GM19193 (cell line): ENCODE measurements around the gene KRTAP5-1.

Experiments
- POLR2A ChIP-seq: IDR thresholded peaks from 4 replicates; pipeline ENCODE4 v1.6.1; 2011; ENCODE audit not compliant: insufficient read depth, insufficient read length; ENCODE audit errors: extremely low read depth

KRTAP5-1 gene

DNA sequence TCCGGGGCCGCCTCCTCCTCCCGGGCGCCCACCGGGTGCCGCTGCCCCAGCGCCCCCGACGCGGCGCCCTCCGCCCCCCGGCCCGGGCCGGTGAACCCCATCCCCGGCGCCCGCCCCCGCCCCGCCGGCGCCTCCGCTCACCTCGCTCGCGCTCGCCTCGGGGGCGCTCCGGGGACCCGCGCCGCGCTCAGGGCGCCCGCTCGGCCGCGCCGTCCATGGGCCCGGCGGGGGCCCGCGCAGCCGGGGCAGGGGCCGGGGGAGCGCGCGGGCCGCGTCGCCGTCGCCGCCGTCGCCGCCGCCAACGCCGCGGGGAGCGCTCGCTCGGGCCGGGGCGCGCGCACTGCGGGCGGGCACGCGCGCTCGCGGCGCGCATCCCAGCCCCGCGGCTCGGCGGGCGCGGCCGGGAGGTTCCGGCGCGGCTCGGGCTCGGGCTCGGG lies 13.3 kb downstream of the KRTAP5-1 start:
- no peak for TF ChIP-seq POLR2A

DNA sequence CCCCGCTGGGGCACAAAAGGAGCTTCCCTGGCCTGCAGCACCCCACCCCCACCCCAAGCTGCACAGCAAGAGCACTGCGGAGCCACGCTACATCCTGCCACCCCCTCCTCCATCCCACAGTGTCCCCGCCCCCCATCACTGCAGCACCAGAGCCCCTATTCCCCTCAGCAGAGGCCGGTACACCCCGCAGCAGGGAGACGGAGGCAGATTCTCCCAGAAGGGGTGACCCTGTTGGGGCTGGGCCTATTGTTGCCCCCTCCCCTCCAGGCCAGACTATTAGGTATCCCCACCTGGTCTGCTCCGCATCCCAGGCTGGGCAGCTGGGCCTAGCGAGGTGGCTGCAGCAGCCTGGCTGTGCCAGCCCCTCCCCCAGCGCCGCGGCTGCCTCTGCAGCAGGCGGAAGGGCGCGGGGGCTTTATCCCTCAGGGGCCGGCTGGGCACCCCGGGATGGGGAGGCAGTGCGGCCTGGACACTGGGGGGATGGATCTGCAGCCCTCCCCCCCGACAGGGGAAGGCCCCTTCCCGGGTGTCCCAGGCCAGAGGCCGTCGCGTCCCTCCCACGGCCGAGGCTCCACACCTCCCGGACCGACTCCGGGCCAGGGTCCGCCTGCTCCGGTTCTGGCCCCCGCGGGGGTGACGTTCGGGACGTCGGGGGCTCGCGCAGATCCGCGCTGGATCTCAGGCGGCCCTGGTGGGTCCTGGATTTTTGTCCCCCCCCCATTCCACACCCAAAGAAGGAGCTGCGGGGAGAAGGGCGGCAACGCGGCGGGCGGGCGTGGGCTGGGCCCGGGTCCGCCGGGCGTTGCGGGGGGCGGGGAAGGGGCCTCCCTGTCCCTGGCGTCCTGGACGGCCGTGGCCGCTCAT lies 14.0 kb downstream of the KRTAP5-1 start:
- TF ChIP-seq POLR2A, result no peak

GRCh38 chr11:1570531-1570895 lies 14.6 kb downstream of the KRTAP5-1 start:
- TF ChIP-seq POLR2A, result no peak

GRCh38 chr11:1570001-1570453 lies 15.1 kb downstream of the KRTAP5-1 start:
- TF ChIP-seq POLR2A, result no peak

DNA sequence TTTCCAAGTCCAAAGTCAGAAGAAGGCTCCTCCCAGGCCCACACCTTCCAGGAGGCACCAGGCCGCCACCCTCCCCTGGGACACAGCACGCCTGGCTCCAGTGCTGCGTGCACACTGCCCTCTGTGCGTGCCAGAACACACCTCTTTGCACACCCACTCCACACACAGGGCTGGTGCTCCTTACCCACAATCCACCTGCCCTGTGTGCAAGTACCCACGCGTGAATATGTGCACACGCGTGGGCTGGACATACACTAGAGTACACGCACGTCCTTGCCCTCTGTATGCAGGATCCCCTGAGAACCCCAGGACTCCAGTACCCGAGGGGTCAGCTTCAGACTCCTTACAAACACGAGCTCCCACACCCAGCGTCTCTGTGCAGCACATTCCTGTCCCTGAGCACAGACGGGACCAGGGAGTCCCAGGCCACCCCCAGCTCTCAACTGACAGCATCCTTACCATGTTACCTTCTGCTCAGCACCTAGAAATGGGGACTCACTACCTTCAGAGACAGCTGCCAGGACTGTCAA lies 15.8 kb downstream of the KRTAP5-1 start:
- no peak for TF ChIP-seq POLR2A

- TF ChIP-seq POLR2A, result no peak
Measured at GRCh38 chr11:1568441-1568911, 16.6 kb downstream of the KRTAP5-1 start.

GRCh38 chr11:1567721-1568100 lies 17.4 kb downstream of the KRTAP5-1 start:
- TF ChIP-seq POLR2A, result no peak

GRCh38 chr11:1567052-1567720 lies 17.9 kb downstream of the KRTAP5-1 start:
- TF ChIP-seq POLR2A, result no peak

DNA sequence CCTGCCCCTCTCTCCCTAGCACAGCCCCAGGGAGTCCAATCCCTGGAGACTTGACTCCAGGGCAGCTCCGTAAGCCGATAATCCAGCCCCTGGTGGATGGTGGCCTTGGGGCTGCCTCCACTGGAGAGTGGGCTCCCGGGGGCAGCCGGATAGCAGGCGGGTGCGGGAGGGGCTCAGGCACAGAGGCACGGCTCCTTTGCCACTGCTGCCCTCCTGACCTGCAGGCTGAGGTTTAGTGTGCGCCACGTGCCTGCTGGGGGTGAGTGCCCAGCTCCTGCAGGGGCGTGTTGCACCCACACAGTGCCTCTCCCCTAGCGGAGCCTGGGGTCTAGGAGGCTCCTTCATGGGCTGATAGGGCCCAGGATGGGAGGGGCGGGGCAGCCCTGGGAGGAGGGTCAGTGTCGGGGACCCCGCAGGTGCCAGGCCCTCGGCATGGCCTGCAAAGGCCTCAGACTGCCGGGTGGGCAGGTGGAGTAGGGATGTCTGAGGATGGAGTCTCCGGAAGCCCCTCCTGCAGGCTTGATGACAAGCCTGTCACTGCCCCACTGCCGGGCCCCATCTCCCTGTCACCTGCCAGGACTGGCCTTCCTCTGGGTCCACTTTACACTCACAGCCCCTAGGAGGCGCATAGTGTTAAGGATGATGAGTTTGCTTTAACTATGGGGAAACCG lies 18.6 kb downstream of the KRTAP5-1 start:
- TF ChIP-seq POLR2A, result no peak

- no peak for TF ChIP-seq POLR2A
Measured at GRCh38 chr11:1565904-1566247, 19.2 kb downstream of the KRTAP5-1 start.

DNA sequence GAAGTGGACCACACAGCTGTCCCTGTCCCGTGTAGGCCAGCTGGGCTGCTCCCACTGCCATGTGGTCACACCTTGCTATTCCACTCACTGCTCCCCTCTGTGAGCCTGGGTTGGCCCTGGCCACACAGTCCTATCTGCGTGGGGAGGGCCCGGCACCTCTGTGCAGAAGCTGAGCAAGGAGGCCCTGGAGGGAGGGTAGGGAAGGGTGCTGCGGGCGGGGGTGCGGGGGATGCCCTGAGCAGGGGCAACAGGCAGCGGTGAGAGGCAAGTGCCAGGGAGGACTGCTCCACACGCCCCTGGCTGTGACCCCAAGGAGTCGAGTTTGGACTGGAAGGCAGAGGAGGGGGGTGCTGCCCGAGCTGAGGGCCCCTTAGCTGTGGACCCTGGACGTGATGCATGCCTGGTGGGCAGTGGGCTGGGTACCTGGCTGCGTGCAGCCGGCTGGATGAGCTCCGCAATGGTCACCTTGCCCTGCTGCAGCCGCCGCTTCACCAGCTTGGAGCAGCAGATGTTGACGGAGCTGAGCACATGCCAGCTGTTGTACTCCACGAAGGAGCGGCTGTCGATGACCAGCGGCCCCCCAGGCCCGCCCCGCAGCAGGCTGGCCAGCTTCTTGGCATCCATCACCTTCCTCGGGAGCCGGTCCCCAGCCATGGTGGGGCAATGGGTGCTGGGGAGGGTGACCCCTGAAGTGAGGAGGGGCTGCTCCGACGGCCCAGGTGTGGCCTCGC lies 19.7 kb downstream of the KRTAP5-1 start:
- no peak for TF ChIP-seq POLR2A

DNA sequence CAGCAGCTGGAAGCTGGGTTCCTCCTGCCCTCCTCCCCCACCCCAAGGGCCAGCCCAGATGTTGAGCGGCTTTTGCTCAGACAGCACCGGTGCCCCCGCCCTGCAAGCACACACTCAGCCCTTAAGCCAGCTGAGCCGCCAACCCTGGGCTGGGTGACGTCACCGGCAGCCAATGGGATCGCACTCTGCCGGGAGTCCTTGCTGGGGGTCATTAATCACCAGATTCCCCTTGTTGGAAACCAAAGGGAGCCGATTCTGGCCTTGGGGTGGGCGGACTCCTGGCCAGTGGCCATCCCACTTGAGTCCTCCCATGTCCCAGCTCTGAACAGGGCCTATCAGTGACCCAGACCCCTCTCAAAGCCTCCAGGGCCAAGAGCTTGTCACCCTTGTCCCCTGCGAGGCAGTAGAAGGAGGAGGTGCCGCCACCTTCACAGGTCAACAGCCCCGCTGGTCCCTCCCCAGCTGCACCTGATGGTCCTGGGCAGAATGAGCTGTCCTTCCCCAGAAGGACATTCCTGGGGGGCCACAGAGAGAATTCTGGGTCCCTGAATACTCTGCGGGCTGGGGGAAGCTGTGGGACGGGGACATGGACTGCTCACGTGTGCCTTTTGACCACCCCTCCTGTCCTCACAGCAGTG lies 20.4 kb downstream of the KRTAP5-1 start:
- TF ChIP-seq POLR2A, result no peak

- no peak for TF ChIP-seq POLR2A
Measured at GRCh38 chr11:1563697-1564534, 21.2 kb downstream of the KRTAP5-1 start.
